Superior temporal gyrus (tissue), 1 donor: ENCODE results near the gene SEMA5B.

Experiments
- DNase-seq: peaks from one replicate; pipeline ENCODE4 v3.0.0-alpha.2; 2016; ENCODE audit errors: extremely low spot score

Gene SEMA5B

DNA sequence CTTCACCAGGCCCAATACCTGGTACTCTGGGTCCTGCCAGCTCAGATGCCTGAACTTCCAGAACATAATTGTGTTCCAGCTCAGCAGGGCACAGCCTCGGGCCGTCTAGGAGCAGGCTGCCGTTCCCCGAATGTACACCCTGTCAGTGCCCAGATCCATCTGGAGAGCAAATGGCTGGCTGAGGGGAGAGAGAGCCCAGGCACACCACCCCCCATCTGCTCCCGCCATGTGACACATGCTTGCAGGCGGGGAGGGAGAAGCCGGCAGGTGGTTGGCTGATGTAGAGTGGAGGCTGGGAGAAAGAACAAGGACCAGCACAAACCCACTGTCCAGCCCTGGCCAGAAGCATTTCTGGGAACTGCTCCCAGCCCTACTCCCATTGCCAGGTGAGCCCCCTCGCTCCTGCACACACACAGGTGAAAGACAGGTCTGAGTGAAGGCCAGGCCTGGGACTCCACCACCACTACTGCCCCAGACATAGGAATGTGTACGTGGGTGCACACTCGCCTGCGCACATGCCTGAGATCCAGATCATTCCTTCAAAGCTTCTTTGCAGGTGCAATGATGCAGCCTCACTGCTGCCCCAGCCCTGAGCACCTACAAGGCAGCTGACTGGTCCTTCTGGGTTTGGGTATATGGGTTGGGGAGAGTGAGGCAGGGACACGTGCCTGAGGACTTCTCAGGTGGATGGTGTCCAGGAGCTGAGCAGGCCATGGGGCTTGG, 53.5 kb downstream of the SEMA5B start:
- no peak for DNase-seq

DNA sequence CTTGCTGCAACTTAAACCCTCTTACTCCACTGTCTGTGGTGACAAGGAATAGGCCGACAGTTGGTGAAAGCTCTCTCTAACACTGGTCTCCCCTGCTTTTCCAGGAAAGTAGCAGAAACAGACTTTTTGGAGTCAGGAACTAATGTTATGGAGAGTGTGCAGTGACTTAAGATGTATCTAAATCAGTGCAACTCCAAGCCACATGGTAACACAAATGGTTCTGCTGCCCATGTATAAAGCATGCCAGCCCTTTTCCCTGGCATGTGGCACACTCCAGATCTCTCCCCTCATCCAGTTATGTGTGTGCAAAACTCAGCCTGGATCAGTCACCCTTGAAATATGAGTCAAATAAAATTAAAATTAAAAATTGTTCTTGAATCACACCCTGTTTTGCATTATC, 55.4 kb downstream of the SEMA5B start:
- DNase-seq = no peak

DNA sequence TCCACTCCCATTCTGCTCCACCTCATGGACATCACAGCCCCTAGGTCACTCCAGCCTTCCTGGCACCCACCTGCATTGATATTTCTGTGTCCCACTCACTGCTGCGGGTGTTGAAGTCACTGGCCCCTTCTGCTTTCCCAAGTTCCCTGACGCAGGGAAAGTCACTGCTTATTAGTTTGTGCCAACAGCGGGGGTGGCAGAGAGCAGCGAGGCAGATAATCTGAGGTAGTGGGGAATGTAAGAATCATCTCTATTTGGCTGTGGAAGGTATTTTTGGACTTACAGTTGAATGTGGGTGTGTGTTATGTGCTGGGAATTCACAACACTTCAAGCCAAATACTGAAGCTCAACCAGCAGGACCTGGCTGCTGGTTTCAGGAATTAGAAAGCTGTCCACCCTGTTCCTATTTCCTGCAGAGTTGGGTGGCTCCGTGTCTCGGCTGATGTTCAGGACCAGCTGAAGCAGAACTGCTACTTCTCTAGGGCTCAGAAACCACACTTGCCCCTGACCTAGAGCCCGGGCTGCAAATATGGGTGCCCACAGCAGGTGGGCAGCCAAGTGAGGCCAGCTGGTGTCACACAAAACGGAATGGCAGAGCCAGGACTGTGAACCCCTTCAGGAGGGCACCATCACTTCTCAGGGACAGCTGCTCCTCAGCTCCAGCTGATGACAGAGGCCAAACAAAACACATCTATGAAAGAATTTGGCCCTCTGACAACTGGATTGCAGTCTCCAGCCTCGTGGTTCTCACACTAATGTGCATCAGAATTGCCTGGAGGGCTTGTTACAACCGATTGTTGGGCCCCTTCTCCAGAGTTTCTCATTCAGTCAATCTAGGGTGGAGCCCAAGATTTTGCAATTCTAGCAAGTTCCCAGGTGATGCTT, 57.7 kb downstream of the SEMA5B start:
- DNase-seq = peak; percentile 63

DNA sequence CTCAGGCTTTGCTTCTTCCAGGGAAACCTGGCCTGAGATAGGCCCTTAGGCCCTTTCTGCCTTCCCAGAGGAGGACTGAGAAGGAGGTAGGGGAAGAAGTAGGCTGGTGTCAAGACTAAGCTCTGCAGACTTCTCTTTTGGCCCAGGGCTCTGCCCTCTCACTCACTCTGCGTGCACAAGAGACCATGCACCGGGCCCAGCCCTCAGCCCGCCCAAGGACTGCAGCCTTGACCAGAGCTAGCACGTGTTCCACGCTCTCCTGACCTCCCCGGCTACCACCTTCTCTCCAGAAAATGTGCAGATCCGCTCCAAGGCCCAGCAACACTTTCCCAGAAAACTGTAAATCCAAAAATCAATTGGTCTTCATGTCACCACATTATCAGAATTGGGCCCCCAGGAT, 59.8 kb downstream of the SEMA5B start:
- no peak for DNase-seq

DNA sequence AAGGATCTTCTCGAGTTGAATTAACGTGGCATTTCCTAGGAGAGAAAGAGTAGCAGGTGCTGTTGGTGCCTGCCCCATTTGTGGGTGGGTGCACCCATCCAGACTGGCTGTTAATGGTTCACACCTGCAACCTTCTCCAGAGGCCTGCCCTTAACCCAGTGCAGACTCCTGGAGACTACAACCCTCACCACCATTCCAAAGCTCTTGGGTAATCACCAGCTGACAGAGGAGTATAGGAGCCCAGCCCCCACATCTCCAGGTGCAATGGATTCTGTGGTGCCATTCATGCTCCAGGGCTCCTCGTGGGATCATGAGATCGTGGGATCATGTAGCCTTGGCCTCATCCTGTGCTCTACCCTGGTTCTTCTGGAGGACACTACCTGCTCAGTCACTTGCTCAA, 60.2 kb downstream of the SEMA5B start:
- no peak for DNase-seq

DNA sequence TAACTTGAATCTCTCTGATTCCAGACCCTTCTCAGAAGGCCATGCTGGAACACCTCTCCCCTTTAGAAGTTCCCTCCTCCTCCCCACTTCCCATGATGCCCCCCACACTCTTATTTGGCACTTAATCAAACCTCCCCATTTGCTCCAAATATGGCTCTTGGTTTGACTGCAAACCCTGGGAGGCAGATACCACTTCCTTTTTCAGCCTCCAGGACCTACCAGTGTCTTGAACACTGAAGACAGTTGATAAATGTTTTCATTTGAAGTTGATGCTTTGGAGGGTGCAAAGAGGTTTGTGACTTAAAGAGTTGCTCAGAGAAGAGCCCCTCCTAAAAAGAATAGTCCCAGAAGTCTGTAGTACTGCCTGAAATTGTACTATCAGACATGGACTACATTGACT, 61.5 kb downstream of the SEMA5B start:
- DNase-seq = no peak

DNA sequence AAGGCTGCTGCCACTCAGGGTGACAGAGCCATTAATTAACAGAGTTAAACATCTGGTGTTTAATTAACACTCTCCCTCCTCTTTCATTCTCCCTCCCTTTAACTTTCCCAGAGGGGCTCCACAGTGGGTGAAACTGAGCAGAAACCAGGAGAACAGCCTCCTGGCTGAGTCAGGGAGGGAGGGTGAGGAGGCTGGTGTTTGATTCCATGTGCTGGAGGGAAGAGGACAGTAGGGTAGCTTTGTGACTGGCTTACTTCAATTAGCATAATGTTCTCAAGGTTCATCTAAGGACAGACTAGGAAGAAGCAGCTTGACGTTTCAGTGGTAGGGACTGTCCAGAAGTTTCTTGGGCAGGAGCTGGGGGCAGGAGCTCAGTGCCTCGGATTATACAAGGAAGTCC, 62.8 kb downstream of the SEMA5B start:
- DNase-seq = no peak

DNA sequence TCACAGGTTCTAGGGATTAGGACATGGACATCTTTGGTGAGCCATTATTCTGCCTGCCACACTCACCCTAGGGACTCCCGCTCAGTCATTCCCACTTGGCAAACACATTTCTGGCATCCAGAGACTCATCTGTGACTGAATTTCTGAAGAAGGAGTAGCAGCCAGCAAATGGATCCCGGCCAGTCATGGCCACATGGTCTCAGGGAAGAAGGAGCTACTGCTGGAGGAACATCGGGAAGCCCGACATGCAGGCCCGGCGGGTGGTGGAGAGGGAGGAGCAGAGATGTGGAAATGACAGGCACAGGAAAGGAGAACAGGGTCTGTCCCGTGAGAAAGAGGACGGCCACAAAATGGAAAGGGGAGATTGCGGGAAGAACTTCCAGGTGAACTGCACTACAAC, 65.4 kb downstream of the SEMA5B start:
- DNase-seq = peak; percentile 68

DNA sequence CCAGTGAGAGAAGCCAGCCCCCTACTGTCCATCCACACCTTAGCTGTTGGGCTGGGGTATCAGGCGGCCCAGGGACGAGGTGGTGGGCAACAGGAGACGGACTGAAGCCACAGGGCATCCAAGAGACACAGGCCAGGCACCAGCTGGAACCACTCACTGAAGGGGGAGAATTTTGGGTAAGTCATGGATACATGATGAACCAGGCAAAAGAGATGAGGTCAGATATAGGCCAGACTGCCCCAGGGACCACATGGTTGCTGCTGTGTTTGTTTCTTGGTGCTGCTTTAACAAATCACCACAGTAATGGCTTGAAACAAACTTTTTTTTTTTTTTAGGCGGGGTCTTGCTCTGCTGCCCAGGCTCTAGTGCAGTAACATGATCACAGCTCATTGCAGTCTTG, 66.4 kb downstream of the SEMA5B start:
- no peak for DNase-seq

DNA sequence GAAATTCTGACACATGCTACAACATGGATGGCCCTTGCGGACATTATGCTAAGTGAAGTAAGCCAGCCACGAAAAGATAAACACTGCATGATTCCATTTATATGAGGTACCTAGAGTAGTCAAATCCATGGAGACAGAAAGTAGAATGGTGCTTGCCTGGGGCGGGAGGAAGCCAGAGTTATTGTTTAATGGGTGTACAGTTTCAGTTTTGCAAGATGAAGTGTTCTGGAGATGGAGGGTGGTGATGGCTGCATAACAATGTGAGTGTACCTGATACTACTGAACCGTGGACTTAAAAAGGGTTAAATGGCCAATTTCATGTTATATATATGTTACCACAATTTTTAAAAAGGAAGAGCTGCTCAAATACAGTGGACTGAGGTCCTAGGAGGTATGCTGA, 66.9 kb downstream of the SEMA5B start:
- DNase-seq = no peak

DNA sequence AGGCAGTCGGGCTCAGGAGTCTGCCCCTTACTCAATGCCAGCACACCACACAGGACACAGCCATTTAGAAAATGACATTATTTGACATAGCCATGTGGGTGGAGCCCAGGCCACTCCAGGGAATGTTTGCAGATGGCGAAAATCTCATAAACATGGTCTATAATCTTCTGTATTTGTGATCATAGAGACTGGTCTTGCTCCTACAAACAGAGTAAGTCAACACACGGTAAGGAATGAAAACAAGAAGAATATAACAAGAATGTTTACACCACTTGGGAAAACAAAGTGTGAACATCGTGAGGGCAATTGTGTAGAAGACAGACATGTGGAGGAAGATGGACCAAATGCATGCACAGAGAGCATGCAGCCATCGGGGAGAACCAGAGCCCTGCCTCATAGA, 68.2 kb downstream of the SEMA5B start:
- no peak for DNase-seq

DNA sequence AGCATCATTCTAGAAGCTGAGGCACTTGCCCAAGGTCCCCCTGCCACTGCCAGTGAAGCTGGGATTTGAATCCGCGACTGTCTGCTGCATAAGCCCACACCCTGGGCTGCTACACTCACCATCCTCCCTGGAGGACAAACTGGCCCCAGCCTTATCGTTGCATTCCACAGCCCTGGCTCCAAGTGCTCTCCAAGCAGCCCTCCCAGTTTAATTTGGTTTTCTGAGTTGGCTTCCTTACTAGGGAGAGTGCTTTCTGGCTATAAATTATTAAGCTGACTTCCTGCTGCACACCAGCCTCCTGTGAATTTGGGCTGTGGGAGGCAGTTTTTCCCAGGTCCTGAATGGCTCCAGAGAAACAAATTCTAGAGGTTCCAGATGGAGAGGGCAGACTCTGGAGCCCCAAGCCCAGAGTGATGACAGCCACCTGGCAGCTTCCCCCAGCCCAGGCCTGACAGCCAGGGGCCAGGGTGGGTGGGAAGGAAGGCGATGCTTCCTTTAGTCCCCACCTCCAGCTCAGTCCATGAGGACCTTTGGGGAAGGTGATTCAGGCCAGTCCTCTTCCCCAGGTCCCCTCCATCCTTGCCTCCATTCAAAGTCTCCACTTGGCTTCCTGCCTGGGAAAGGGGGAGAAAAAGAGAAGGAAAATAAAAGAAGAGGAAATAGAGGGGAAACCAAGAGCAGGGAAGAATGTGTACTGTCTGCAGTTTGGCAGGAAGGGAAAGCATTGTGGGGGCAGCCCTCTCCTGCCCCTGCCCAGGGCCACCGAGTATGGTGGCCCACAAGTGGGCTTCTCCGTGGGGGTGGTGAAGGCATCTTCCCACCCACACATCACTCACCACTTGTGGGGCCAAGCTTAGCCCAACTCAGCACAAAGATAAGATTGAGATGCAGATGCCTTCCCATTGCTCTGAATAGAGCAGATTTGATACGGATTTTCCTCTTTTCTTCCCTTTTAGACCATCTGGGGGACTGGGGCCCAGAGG, 69.6 kb downstream of the SEMA5B start:
- no peak for DNase-seq

DNA sequence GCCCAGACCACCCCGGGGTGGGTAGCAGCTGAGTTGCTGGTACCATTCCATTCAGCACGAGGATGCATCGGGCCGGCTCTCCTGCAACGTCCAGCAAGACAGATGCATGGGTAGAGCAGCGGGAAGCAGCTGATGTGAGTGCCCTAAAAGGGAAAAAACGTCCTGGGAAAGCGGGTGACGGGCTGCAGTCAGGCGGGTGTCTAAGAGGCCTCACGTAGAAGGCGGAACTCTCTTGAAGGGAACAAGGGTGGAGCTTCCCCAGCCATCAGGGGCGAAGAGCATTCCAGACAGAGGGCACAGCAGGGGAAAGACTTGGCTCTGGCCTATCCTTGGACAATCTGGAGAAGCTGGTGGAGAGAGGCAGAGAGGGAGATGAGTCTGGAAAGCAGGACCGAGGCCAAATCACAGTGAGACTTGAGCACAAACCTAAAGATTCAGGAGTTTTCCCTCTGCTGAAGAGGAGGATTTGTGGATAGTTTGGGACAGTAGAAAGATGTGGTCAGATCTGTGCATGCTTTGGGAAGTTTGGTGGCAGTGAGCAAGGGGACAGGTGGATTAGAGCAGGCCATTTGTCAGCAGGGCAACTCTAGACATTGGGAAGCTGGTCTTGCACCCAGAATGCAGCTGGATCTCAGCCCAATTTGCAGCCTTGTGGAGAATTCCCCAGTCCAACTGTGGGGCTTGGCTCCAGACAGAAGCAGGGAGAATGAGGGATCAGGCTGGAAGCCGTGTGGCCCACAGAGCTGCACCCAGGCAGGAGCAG, 70.7 kb downstream of the SEMA5B start:
- DNase-seq = no peak

DNA sequence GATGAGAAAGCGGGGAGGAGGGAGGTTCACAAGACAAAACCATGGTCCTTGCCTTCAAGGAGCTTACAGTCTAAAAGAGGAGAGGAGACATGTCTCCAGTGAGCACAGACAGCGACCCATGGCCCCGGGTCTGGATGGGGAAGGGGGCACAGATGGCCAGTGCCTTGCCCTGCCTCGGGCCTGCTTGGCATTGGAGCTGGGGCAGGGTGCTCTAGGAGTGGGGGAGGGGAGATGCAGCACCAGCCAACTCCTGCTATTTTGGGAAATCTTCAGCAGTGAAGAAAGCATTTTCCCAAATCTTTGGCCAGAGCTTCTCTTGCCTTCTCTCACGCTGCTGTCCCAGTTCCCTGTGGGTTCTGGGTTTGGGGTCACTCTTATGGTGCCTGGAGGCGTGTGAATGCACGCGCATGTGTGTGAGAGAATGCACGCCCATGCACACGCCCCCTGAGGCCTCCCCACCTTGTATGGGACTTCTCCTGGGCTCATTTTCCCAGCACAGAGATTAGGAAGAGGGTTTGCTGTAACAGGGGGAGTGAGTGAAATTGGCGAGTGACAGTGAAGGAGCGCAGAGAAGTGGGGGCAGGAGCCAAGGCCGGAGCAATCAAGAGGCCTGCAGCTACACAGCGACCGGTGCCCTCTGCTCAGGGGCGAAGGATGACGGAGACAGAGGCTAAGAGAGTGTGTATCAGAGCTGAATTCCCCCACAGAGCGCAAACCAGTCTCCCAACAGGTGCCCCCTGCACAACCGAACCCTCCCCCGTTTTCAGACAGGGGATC, 71.5 kb downstream of the SEMA5B start:
- no peak for DNase-seq

DNA sequence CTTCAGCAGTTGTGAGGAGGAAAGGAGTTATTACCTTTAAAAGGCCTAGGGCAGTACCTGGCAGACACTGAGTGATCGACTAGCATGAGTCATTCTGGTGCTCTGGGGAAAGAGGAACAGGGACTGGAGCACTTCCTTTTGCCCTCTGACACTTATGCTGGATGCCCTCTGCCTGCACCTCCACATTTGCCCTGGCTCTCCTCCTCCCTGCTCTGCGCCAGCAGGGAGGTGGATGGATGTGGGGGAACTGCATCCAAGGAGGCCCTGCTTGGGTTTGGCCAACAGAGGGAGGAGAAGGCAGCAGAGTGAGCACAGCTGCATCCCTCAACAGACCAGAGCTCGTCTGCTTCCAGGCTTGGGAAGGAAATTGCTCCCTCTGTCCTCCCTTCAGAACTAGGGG, 75.0 kb downstream of the SEMA5B start:
- DNase-seq = no peak

DNA sequence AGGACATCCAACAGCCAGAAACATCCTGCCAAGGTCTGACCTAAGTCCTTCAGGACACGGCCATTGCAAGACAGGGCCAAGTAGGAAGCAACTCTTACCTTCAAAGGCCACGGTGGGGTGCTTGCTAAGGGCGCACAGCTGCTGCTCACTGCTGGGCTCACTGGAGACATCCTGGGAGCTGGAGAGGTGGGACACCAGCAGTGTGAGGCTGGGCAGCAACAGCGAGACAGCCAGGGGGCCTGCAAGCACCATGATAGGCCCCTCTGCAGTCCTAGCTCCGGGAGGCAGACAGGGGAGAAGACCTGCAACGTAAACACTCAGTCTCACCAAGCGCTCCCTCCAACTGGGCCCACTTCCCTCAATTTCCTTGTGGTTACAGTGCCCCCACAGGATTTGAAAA, 79.2 kb downstream of the SEMA5B start:
- no peak for DNase-seq

DNA sequence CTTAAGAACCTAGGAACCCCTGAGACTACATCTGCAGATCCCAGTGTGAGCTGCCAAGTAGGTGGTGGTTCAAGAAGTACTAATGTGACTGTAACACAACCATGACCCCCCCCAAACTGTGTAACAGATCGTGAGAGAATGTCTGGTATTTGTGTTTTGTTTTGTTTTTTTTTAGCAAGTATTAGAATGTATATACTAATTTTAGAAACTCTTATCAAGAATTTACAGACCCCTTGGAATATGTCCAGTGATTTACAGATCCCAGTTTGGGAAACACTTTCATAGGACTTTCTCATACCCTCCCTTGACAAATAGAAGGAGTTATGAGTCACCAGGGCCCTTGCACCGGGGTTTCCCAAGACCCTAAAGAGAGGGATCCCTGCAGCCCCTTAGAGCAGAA, 79.8 kb downstream of the SEMA5B start:
- DNase-seq = no peak

DNA sequence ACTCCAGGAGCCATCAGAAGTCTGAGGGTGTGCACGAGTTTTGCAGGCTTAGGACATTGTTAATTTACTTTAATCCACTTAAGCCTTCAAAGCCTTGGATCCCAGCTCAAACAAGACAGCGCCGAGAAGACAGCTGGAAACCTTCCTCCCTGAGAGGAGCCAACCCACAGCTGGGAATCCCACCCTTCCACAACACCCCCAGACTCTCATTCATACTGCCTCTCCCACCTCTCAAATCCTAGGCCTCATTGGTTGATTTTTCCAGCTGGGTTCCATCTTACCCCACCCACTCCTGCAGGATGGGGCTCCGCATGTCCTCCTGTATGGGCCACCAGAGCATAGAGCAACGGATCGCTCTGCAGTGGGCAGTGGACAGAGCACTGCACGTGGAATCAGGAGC, 80.4 kb downstream of the SEMA5B start:
- no peak for DNase-seq

DNA sequence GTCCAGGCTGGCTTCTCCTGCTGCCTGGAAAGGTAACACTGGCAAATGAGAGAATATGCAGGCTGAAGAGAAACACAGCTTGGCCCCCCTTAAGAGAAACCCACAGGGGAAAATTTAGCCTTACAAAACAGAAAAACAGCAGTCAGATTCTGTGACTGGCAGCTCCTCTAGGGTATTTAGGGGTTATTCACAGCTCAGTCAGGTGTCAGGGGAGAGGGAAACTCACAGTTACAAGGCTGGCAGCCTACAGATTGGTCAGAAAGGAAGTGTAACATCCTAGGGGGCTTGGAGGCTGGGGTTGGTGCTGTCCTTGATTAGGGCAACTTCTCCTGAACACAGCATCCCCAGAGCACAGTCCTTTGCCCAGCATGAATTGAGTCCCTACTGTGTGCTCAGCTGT, 81.4 kb downstream of the SEMA5B start:
- DNase-seq = no peak

DNA sequence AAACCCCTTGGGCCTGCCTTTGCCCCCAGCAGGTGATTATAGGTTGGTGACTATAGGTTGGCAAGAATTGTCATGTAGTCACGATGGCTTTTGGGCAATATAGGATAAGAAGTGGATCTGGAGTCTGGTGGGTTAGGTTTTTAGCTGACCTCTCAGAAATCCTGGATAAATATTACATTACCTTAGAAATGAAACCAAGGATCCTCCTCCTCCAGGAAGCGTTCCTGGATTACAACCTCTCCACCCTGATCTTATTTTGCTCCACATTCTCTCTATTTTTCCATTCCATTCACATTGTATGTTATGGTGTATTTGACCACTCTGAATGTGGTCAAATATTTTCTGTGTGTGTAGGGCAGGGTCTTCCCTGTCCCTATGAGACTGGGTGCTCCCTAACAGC, 82.3 kb downstream of the SEMA5B start:
- no peak for DNase-seq
